ENCODE data around the gene DOK7. TPM values are rescaled to one million over a fixed set of nuclear protein-coding genes. Genes with fewer than 3 reads are reported as not detected.

DOK7 gene
- total RNA-seq, 1 donor from 2014 or later, result 62.7 TPM

DNA sequence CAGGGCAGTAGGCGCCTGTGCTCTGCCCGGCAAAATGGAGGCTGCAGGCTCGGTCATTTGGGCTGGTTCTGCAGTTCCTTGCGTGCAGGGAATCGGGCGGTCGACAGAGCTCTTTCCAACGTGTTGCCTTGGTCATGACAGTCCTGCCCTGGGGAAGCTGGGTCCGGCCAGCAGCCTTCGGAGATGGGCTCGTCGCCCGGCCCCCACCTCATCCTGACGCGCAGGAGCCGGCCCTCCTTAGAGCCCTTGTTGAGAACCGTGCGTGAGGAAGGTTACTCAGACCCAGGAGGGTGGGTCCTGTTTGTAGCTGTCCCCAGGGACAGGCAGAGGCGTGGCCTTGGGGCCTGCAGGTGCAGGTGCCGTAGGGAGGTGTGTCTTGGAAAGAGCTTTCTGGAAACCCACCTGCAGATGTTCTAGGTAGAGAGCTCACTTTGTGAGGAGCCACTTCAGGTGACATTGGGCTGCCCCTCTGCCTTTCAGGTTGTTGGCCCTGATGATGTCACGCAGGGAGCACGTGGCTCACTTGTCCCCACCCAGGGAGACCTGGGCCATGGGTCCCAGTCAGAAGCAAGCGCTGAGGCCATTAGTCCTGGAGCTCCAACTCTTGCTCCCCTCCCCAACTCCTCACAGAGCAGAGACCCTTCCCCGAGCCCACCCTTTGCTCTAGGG is 36.5 kb upstream of the DOK7 start:
- intact Hi-C loops (cut with DNase I), result no loop called here
- DNase-seq (ENCODE audit: low spot score), result no peak

- DNase-seq (ENCODE audit: low spot score), result no peak
- intact Hi-C loops (cut with DNase I), result no loop called here
Measured at GRCh38 chr4:3427134-3427476, 36.0 kb upstream of the DOK7 start.

- intact Hi-C loops (cut with DNase I), result no loop called here
- no peak for DNase-seq (ENCODE audit: low spot score)
Measured at GRCh38 chr4:3427706-3428446, 35.2 kb upstream of the DOK7 start.

DNA sequence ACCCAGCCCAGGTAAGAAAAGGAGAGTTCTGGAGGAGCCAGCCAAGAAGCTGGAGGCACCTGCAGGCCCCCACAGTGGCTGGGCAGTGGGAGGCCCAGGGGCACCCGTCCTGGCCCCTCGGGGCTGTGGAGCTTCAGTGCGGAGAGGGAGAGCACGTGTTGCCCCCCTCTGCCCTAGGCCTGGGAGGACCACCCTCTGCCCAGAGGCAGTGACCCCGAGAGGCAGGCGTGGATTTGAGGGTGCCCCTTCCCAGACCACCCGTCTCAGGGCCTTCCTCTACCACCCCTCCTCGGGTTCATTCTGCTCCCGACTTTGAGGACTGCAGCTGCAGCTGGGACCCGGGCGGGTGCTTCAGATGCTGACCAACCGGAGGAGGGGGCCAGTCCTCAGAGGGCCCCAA is 33.5 kb upstream of the DOK7 start:
- intact Hi-C loops (cut with DNase I), result no loop called here
- no peak for DNase-seq (ENCODE audit: low spot score)

DNA sequence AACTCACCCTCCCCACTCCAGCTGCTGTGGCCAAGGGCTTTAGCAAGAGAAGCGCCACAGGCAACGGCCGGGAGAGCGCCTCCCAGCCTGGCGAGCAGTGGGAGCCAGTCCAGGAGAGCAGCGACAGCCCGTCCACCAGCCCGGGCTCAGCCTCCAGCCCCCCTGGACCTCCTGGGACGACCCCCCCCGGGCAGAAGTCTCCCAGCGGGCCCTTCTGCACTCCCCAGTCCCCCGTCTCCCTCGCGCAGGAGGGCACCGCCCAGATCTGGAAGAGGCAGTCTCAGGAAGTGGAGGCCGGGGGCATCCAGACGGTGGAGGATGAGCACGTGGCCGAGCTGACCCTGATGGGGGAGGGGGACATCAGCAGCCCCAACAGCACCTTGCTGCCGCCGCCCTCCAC is 32.6 kb upstream of the DOK7 start:
- intact Hi-C loops (cut with DNase I), result no loop called here
- DNase-seq (ENCODE audit: low spot score), result no peak

DNA sequence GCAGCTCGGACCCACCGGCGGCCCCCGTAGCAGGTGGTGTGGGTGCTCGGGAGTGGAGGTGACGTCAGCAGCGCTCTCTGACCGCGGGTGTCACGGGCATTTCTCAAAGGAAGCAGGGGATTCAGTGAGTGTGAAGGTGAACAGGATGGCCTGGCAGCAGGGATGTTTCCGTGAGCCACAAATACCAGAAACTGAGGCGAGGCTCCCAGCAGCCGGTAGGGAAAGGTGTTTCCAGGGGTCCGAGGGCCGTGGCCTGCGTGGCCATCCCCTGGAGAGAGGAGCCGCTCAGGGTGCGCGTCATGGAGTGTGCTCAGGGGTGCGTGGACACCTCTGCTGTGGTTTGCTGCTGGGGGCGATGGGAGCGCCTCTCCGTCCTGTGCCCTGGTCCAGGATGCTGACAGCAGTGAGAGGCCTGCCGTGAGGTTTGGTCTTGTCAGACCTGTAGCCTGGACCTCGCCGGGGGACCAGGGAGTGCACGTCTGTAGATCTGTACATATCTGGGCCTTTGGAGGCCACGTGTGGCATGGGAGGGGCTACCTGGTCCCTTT is 31.6 kb upstream of the DOK7 start:
- intact Hi-C loops (cut with DNase I), result no loop called here
- no peak for DNase-seq (ENCODE audit: low spot score)

GRCh38 chr4:3432381-3432790 is 30.7 kb upstream of the DOK7 start:
- no peak for DNase-seq (ENCODE audit: low spot score)
- intact Hi-C loops (cut with DNase I), result no loop called here

DNA sequence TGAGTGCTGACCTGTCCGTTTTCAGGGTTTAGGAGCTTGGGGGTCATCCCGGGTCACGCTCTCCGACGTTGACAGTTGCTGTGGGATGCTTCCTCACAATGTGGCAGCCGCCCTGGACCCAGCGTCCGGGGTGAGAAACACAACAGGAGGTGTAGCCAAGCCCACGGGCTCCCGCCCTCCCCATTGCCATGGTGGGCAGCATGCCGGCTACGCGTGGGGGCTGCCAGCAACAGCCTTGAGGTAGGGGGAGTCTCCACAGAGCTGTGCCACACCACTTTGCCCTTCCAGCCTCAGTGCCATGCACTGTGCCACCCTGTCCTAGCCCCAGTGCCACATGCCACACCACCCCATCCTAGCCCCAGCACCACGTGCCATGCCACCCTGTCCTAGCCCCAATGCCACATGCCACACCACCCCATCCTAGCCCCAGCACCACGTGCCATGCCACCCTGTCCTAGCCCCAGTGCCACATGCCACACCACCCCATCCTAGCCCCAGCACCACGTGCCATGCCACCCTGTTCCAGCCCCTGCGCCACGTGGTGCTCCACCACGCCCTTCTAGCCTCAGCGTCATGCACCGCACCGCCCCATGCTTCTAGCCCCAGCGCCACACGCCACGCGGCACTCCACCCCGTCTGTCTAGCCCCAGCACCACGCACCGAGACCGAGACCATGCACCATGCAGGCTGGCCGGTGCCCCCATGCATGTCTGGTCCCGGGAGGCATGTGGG is 29.8 kb upstream of the DOK7 start:
- intact Hi-C loops (cut with DNase I), result no loop called here
- DNase-seq (ENCODE audit: low spot score), result no peak

DNA sequence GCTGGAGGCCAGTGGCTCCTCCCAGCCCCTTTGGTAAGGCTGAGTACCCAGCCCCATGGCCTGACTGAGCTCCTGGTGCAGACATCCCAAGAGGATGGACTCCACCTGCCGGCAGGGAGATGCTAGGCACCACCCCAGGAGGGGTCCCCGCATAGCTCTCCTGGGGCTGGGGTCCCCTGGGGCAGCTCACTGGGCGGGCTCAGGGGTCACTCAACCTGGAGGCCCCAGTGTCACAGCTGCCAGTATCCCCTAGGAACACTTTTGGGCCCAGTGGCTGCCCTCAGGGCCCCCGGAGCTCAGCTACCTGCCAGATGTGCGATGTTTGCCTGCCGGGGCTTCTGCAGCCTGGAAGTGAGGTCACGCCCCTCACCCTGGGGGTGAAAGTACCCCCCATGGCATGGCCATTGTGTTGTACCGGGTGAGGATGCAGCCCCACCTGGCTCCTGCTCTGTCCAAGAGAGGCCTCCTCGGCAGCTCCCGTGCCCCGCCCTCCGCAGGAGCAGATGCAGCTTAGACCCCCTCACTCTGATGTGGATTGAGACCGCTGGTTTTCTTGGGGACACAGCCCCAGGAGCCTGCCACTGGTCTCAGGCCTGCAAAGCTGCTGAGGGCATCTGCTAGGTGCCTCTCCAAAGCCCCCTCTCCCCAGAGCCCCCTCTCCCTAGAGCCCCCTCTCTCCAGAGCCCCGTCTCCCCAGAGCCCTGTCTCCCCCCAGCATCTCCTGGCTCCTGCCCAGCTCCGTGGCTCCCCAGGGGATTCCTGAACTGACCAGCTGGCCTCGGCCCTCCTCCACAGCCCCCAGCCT is 28.0 kb upstream of the DOK7 start:
- no peak for DNase-seq (ENCODE audit: low spot score)
- intact Hi-C loops (cut with DNase I), result no loop called here

- DNase-seq (ENCODE audit: low spot score), result no peak
- intact Hi-C loops (cut with DNase I), result no loop called here
Measured at GRCh38 chr4:3435686-3435956, 27.5 kb upstream of the DOK7 start.

- intact Hi-C loops (cut with DNase I), result no loop called here
- no peak for DNase-seq (ENCODE audit: low spot score)
Measured at GRCh38 chr4:3436048-3436797, 26.9 kb upstream of the DOK7 start.

- intact Hi-C loops (cut with DNase I), result no loop called here
- DNase-seq (ENCODE audit: low spot score), result no peak
Measured at GRCh38 chr4:3436798-3437581, 26.1 kb upstream of the DOK7 start.

DNA sequence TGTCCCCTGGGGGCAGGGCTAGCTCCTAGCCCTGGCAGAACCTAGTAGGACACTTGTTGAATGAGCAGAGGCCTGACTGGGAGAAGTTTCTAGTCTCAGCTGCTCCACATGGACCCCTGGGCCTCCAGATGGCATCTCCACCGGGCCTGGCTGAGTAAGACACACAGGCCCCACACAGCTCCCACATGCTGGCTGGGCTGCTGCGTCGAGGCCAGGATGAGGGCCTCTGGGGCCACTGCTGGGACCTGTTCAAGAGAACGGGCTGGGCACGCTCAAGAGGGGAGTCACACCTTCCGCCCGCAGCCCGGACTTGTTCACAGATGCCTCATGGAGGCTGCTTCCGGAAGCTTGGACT is 25.5 kb upstream of the DOK7 start:
- no peak for DNase-seq (ENCODE audit: low spot score)
- intact Hi-C loops (cut with DNase I), result no loop called here

DNA sequence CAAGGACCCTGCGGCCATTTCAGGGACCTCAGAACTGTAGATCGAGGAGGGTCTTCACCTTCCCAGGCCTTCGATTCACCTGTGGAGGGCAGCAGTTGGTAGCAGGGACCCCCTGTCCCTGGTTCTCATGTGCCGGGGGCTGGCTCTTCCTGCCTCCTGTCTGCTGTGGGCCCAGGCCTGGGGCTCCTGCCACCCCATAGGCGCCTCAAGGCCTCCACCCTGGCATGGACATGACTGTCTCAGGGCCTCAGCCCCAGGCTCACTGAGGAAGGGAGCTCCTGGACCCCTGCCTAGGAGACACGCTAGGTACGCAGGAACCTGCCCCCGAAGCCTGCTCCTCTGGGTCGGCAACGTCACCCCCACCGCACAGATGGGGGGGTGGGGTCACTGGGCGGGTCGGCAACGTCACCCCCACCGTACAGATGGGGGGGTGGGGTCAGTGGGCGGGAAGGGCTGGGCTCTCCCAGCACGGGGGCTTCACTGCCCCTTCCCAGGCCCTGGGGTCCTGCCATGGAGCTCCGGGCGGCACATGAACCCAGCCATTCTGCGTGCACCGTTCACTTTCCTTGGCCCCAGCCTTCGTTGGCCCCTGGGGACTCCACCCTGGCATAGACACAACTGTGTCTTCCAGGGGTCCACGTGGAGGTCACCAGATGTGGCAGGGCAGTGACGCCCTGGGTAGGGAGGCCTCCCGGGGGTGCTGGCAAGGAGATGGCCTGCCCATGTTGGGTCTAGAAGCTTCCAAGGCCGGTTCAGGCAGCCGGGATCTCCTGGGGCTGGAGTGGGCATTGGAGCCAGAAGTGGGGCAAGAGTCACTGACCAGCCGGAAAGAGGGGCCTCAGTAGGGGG is 24.9 kb upstream of the DOK7 start:
- no peak for DNase-seq (ENCODE audit: low spot score)
- intact Hi-C loops (cut with DNase I), result no loop called here

DNA sequence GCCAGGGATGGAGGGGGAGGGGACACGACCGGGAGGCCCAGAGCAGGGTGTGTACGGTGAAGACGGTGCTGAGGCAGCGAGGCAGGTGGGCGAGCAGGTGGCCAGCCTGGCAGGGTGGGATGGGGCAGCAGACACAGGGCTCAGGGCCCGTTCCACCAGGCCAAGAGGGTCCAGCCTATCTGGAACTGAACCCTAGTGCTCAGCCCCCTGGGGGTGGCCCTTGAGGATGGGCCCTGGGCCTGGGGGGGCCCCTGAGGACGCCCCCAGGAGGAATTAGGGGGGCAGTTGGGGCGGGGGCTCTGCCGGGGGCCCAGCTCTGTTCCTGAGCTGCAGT is 24.3 kb upstream of the DOK7 start:
- intact Hi-C loops (cut with DNase I), result no loop called here
- DNase-seq (ENCODE audit: low spot score), result no peak

GRCh38 chr4:3439391-3439790 is 23.7 kb upstream of the DOK7 start:
- no peak for DNase-seq (ENCODE audit: low spot score)
- intact Hi-C loops (cut with DNase I), result no loop called here

- no peak for DNase-seq (ENCODE audit: low spot score)
- intact Hi-C loops (cut with DNase I), result loop anchor here (5.0 kb wide), 1 partner anchor 248 kb away; no protein-coding TSS in a partner anchor
Measured at GRCh38 chr4:3440011-3440410, 23.1 kb upstream of the DOK7 start.

DNA sequence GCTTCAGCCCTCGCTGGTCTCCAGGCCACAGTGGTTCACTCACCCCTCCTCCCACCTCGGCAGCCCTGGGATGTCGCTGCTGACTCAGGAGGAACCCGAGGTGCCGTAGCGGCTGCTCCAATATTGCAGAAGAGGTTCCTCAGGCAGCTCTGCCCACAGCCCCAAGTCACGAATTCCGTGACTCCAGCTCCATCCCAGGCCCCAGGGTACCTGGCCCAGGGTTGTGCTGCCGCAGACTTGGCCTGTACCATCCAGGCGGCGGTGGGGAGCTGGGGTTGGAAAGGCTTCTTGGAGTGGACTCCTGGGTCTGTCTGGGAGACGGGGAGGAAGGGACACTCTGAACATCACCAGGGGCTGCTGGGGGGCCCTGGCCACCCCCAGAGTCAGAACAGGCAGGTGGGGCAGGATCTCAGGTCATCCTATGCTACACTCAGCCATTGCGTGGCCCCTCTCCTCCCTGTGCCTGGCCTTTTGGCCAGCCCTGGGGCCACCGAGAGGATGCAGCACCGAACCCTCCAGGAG is 22.1 kb upstream of the DOK7 start:
- DNase-seq (ENCODE audit: low spot score), result no peak
- intact Hi-C loops (cut with DNase I), result loop anchor here (5.0 kb wide), 1 partner anchor 249 kb away; no protein-coding TSS in a partner anchor
